T-helper 1 cell treated with Interleukin-12 subunit alpha and Interleukin-12 subunit beta and Interleukin-4 antibody, amounts not matched to agents 30 ng/mL and 1 ng/mL, for 36 hours (primary cell): ENCODE results near the gene SNX14. TPM values are rescaled to one million over a fixed set of nuclear protein-coding genes. Genes with fewer than 3 reads are reported as not detected.

Experiments used
- intact Hi-C: fragments of 100-400 bp; cut with micrococcal nuclease; formaldehyde crosslinking; loops from one replicate; pipeline ENCODE4 v1.15.1; 2024
- total RNA-seq: library from RNA; stranded (reverse); gene quantifications from 2 replicates; pipeline ENCODE4 v1.2.3, GENCODE V29; 2022

SNX14 gene
- total RNA-seq, 1 donor from 2014 or later, result 42.7 TPM

GRCh38 chr6:85469276-85470022, 124.2 kb downstream of the SNX14 start:
- intact Hi-C loops, result no loop called here

GRCh38 chr6:85468326-85468725, 125.3 kb downstream of the SNX14 start:
- intact Hi-C loops, result no loop called here

GRCh38 chr6:85465762-85466161, 127.9 kb downstream of the SNX14 start:
- intact Hi-C loops, result loop anchor here (1.0 to 2.0 kb wide), 2 partner anchors 18 to 213 kb away; no protein-coding TSS in a partner anchor

- intact Hi-C loops, result loop anchor here (1.0 to 5.0 kb wide), 5 partner anchors 19 to 1693 kb away; partner anchors contain the start of genes CEP162 and ZNF292
Measured at GRCh38 chr6:85464722-85465150, 128.9 kb downstream of the SNX14 start.

- intact Hi-C loops, result loop anchor here (2.0 to 5.0 kb wide), 4 partner anchors 107 to 1693 kb away; partner anchors contain the start of genes CEP162 and ZNF292
Measured at GRCh38 chr6:85464260-85464644, 129.4 kb downstream of the SNX14 start.

- intact Hi-C loops, result loop anchor here (2.0 to 5.0 kb wide), 4 partner anchors 106 to 1694 kb away; partner anchors contain the start of genes CEP162 and ZNF292
Measured at GRCh38 chr6:85463621-85464259, 129.9 kb downstream of the SNX14 start.

GRCh38 chr6:85462673-85463072, 131.0 kb downstream of the SNX14 start:
- intact Hi-C loops, result loop anchor here (5.0 kb wide), 3 partner anchors 105 to 1695 kb away; partner anchors contain the start of genes CEP162 and ZNF292

- intact Hi-C loops, result loop anchor here (1.0 to 5.0 kb wide), 7 partner anchors 11 to 1696 kb away; partner anchors contain the start of genes CEP162, NT5E and ZNF292
Measured at GRCh38 chr6:85461798-85462170, 131.9 kb downstream of the SNX14 start.

GRCh38 chr6:85460921-85461797, 132.5 kb downstream of the SNX14 start:
- intact Hi-C loops, result loop anchor here (1.0 to 5.0 kb wide), 7 partner anchors 11 to 1696 kb away; partner anchors contain the start of genes CEP162, NT5E and ZNF292

- intact Hi-C loops, result loop anchor here (2.0 to 5.0 kb wide), 5 partner anchors 56 to 1697 kb away; partner anchors contain the start of genes CEP162 and ZNF292
Measured at GRCh38 chr6:85460154-85460920, 133.3 kb downstream of the SNX14 start.

- intact Hi-C loops, result loop anchor here (10.0 kb wide), 1 partner anchor 1605 kb away; the partner anchor contains the start of genes CYB5R4 and RIPPLY2
Measured at GRCh38 chr6:85459224-85459901, 134.3 kb downstream of the SNX14 start.

- intact Hi-C loops, result loop anchor here (10.0 kb wide), 1 partner anchor 1604 kb away; the partner anchor contains the start of genes CYB5R4 and RIPPLY2
Measured at GRCh38 chr6:85458782-85459181, 134.9 kb downstream of the SNX14 start.

- intact Hi-C loops, result loop anchor here (10.0 kb wide), 1 partner anchor 1603 kb away; the partner anchor contains the start of genes CYB5R4 and RIPPLY2
Measured at GRCh38 chr6:85458184-85458583, 135.5 kb downstream of the SNX14 start.

- intact Hi-C loops, result loop anchor here (10.0 kb wide), 1 partner anchor 1602 kb away; the partner anchor contains the start of genes CYB5R4 and RIPPLY2
Measured at GRCh38 chr6:85456782-85457181, 136.9 kb downstream of the SNX14 start.

Other genes with a start within 250 kb of the SNX14 start
- 17.9 and 19.1 TPM in 2 replicates for gene NT5E, start 143.8 kb downstream of the SNX14 start, total RNA-seq
- 127 and 129 TPM in 2 replicates for gene SYNCRIP, start 49.0 kb upstream of the SNX14 start, total RNA-seq